Upper lobe of left lung (tissue), 4 donors: ENCODE measurements around the gene FAM3A.

Experiments
- CTCF ChIP-seq, 6 experiments: fragments of 450-650 bp in 4 of 6; fragments of 200-600 bp in 2 of 6; sonication (generic) in 2 of 6; IDR thresholded peaks; one replicate each; pipeline ENCODE4 v1.5.1; 2016 to 2019; ENCODE audit warnings: antibody characterized with exemption in 6 of 6
- EP300 ChIP-seq, 4 donors: sonication (generic); formaldehyde crosslinking; IDR thresholded peaks; one replicate each; pipeline ENCODE4 v1.5.1; 2017; ENCODE audit warnings: antibody characterized with exemption in 4 of 4, control low read depth in 2 of 4
- POLR2AphosphoS5 ChIP-seq, 2 donors: sonication (generic); formaldehyde crosslinking; IDR thresholded peaks; one replicate each; pipeline ENCODE4 v1.5.1; 2017; ENCODE audit warnings: antibody characterized with exemption in 2 of 2

DNA sequence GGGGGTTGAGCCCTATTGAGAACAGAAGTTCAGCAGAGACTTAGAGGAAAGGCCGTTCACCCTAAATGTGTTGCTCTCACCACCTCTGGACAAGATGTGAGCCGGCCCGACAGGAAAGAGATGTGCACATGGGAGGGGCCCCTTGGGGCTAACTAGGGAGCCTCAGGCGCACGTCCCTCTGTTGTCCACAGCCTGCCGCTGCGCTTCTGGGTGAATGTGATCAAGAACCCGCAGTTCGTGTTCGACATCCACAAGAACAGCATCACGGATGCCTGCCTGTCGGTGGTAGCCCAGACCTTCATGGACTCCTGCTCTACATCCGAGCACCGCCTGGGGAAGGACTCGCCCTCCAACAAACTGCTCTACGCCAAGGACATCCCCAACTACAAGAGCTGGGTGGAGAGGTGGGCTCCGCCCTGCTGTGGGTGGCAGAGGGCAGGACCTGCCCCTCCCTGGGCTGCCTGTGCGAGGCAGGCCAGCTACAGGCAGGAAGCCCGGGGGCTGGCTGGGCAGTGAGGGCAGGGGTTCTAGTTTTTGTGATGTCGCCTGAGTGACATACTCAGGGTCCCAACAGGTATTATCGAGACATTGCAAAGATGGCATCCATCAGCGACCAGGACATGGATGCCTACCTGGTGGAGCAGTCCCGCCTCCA lies 45.0 kb downstream of the FAM3A start:
- TF ChIP-seq CTCF (IDR thresholded peaks at IDR 0.05) (no peak), EP300 (IDR thresholded peaks at IDR 0.05) (no peak), POLR2AphosphoS5 (IDR thresholded peaks at IDR 0.05) (no peak)
